ENCODE data around the gene MEGF8.
"Not testable (repeated sequence)": the region's sequence is repeated elsewhere in the genome, so short reads cannot be mapped to it uniquely, and the experiment has no call there.

Gene MEGF8

DNA sequence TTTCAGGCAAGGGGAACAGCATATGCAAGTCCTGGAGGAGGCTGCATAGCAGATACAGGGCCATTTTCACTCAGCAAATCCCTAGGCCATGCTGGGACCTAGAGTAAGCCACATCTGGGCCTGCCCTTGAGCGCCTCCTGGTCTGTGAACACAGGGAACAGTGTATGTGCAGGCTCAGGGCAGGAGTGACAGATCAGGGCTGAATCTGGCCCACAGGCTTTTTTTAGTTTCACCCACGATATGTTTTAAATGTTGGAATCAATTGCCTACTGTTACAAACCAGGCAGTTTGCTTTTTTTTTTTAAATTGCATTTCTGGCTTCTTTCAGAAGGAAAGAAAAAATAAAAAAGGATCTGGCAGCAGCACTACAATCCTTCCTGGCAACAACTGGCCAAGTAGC is 13.8 kb upstream of the MEGF8 start:
- DNase-seq: no peak

DNA sequence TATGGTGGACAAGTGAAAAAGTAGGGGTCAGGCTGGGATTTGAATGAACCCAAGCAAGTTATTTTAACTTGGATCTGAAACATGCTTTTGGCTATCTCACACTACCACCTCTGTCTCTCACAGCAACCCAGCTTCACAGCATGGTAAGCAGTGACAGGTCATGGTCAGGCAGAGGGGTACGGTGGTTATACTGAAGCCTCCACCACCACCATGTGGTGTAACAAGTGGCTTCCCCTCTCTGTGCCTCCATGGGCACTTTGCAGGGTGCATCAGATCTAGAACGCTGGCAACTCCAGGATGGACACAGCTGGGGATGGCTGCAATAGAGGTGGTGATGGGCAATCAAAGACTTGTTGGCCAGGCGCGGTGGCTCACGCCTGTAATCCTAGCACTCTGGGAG is 13.1 kb upstream of the MEGF8 start:
- no peak for DNase-seq

DNA sequence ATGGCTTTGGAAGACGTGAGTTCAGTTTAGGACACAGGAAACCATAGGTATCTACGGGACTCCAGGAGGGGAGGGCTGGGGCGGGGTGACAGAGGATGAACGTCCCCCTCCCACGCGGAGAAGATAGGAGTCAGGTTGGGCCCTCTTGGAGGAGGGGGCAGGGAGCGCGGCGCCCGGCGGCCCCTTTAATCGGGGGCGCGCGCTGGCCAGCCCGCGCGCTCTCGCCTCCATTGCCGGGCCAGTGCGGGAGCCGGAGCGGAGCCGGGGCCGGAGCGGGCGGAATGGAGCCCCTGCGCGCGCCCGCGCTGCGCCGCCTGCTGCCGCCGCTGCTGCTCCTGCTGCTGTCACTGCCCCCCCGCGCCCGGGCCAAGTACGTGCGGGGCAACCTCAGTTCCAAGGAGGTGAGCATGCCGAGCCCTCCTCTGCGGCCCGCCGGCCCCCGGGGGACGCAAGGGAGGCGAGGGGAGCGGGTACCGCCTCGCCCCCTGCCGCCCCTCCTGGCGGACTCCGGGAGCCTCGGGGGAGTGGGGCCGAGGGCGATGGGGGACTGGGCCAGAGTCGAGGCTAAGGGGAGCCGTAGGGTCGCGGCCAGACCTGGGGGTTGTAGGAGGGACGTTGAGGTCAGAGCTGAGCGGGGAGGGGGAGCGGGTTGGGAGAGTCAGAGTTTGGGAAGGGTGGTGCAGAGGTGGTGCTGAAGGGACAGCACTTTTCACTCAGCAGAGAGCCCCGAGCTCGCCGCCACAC is 12.2 kb upstream of the MEGF8 start, which contains the start of gene TMEM145:
TMEM145 (plus strand) TSS at position 214 of the 744 bp plus-strand sequence; CDS start at position 282, 68 bp downstream.
- DNase-seq: peak; percentile 62

DNA sequence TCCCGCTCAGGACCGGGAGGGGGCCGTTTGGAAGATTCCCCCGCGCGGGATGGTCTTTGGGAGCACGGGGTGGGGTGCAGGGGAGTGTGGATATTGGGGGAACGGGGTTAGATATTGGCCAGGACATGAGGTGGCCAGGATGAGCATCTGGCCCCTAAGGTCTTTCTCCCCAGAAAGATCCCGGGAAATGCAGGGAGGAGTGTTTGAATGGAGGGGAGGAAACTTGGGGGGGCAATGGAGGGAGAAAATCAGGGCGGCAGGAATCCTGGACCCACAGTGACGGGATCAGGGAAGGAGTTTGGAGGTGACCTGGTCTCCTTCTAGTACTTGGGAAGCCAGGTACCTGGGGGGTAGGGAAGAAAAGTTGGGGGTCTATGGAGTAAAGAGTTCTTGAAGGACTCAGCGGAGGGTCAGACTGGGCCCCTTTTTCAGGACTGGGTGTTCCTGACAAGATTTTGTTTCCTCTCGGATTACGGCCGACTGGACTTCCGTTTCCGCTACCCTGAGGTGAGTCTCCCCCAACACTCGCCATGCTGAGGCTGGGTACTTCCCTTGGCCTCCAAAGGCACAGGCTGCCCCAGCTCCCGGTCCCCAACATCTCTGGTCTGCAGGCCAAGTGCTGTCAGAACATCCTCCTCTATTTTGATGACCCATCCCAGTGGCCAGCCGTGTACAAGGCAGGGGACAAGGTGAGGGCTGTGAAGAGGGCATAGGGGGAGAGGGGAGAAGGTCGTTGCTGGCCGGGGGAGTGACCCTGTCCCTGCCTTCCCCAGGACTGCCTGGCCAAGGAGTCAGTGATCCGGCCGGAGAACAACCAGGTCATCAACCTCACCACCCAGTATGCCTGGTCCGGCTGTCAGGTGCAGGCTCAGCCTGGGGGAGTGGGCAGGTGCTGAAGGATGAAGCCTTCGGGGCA is 11.3 kb upstream of the MEGF8 start:
- DNase-seq: no peak

DNA sequence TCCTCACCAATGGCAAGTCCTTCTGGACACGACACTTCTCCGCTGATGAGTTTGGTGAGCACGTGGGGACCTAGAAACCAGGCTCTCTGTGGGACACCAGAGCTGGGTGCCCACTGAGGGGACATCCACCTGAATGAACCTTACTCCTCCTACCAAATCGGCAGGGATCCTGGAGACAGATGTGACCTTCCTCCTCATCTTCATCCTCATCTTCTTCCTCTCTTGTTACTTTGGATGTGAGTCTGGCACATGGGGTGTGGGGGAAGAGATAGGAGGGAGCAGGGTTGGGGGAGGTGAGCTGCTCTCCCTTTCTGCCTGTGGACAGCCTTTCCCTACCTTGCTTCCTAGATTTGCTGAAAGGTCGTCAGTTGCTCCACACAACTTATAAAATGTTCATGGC is 10.4 kb upstream of the MEGF8 start:
- no peak for DNase-seq

DNA sequence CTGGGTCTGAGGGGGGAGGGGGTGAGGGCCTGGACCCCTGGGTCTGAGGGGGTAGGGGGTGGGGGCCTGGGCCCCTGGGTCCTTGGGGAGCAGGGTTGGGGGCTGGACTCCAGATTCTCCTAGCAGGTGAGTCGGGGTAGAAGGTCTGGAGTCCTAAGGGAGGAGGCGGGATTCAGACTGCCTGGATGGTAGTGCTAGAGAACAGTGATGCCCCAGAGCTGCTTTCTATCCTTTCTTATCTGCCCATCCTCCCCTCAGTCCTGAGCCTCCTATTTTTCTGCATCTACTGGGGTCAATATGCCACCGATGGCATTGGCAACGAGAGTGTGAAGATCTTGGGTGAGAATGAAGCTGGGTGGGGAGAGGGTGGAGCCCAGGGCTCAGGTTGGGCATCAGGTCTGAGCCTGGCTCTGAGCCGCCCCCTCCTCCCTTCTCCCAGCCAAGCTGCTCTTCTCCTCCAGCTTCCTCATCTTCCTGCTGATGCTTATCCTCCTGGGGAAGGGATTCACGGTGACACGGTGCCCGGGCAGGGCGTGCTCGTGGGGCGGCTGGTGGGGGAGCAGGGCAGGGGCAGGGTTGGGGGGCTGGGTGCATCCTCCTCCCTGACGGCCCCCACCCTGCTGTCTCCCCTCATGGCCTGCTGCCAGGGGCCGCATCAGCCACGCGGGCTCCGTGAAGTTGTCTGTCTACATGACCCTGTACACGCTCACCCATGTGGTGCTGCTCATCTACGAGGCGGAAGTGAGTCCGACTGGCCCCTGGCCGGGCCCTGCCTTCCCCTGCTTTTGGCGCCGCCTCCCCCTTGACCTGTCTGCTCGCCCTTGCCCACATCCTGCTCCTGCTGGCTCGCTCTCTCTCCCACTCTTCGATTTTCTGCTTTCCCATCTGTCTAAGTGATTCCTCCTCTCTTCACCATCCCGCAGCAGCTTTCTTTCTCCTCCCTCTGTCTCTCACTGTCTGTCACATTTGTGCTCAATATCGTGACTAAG is 8.9 kb upstream of the MEGF8 start:
- DNase-seq: peak; percentile 46

DNA sequence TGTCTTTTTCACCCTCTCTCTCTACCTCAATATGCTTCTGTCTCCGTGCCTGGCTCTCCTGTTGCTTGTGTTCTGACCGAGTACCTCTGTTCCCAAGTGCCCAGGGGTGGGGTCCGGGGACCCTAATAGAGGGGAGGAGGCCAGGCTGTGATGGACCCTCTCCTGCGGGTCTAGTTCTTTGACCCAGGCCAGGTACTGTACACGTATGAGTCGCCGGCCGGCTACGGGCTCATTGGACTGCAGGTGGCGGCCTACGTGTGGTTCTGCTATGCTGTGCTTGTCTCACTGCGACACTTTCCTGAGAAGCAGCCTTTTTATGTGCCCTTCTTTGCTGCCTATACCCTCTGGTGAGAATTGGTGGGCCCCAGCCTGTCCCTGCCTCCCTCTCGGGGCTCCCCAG is 7.9 kb upstream of the MEGF8 start:
- no peak for DNase-seq

DNA sequence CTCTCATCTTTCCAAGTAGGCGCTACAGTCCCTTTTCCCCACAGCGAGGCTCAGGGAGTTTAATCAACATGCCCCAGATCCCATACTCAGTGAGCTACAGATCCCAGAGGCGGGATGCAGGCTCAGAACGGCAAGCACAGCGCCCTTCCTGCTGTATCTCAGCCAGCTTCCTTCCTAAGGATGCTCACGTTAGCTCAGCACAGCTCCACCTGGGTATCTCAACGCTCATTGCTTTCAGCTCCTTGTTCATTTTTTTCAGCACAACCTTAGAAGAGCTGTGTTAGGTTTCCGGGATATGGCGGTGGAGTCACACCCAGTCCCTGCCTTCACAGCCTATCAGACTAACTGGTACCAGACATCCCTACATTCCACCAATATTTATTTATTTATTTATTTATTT is 3.1 kb upstream of the MEGF8 start:
- DNase-seq: no peak

DNA sequence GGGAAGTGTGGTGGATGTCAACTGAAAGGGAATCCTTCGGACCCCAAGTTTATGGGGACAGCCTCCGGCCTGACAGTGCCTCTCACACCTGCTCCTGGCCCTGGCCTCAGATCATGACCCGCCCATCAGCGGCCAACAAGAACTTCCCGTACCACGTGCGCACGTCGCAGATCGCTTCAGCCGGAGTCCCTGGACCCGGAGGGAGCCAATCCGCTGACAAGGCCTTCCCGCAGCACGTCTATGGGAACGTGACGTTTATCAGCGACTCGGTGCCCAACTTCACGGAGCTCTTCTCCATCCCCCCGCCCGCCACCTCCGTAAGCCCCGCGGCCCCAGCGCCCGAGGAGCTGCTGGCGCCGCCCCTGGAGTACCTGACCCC is 2.0 kb upstream of the MEGF8 start:
- DNase-seq: no peak

DNA sequence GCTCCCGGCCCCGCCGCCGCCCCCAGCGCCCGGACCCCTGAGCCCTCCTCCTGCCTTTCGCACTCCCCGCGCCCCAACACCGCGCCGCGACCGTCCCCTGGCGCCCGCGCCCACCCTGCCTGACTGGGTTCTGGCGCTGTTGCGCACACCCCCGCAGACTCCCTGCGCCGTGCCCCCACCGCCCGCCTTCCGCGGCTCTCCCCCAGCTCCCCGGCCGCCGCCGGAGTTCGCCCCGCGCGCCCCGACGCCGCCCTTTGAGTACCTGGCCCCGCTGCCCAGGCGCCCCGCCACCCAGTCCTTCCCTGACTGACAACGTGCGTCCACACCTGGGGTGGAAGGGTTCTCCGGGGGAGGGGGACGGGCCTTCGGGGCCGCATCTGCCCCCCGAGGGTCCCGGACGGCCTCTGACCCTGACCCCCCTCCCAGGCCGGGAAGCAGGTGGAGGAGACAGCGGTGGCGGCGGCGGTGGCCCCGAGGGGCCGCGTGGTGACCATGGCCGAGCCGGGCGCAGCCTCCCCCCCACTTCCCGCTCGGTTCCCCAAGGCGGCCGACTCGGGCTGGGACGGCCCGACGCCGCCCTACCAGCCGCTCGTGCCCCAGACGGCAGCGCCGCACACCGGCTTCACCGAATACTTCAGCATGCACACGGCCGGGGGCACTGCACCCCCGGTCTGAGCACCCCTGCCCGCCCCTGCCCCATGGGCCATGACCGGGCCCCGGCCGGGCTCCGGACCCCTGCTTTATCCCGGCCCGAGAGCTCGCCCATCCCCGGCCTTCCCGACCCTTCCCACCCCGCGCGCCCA is 1.4 kb upstream of the MEGF8 start:
- DNase-seq: no peak

DNA sequence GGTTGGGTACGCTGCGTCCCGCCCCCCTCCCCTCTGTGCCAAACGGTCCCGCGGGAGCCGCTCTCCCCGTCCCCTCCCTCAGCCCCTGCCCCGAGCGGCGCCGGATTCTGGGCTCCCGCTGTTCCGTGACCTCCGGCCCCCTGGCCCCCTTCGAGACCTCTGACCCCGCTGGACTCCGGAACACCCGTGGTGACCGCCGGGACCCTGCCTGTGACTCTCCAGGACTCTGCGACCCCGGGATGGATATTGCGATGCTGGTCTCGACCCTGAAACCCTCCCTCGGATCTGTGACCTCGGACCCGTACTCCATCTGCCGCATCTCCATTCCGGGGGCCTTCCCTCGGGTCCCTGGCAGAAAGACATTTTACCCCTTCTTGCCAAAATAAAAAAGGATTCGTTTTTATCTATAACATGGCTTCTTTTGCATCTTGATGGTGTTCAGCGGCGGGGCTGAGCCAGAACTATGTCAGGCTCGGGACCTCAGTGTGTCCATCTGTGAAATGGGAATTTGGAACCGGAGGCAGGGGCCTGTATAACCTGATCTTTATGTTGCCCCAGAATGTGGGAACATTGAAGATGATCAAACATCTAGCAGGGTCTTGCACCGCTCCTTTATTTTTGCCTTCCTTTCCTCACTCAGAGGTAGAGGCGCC is 654 bp upstream of the MEGF8 start:
- no peak for DNase-seq

DNA sequence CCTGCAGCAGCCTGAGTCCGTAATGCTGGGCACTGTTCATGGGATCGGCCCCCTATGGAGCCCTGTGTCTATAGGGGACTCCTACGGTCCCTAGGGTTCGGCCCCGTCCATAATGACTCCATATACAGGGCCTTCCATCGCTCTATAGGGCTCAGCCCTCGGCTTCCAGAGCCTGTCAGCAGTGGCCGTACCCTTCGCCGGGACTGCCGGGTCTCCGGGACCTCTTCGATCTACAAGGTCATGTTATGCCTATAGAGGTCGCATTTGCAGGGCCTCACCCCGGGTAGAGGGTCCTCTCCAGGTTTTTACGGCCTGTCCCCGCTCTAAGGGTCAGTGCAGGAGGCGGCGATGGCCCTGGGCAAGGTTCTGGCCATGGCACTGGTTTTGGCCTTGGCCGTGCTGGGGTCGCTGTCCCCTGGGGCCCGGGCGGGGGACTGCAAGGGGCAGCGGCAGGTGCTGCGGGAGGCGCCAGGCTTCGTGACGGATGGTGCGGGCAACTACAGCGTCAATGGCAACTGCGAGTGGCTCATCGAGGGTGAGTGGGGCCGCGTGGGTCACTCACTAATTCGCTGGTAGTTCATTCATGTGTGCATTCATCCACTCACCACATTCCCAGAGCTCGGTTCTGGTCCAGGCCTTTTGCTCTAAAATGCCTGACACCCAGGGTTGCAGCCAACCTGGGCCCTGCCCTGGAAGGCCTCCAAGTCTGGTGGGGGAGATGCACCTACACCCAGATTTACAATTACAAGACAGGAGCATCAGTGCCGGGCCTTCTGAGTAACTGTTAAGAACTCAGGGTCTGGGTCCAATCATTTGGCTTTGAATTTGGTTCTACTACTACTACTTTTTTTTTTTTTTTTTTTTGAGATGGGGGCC is 699 bp downstream of the MEGF8 start:
- DNase-seq: no peak

DNA sequence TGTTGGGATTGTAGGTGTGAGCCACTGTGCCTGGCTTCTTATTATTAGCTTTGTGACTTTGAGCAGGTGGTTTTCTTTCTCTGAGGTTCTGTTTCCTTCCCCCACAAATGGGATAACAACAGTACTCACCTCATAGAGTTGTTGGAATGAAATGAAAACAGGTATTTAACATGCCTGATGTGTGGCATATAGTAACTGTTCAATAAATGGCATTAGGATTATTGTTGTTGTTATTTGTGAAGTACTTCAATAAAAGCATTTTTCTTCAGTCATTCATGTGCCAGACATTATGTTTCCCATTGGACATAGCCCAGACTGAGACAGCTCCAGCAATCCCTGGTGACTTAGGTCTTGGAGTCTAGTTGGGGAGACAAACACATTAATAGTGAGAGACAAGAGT is 1.5 kb downstream of the MEGF8 start:
- DNase-seq: no peak

DNA sequence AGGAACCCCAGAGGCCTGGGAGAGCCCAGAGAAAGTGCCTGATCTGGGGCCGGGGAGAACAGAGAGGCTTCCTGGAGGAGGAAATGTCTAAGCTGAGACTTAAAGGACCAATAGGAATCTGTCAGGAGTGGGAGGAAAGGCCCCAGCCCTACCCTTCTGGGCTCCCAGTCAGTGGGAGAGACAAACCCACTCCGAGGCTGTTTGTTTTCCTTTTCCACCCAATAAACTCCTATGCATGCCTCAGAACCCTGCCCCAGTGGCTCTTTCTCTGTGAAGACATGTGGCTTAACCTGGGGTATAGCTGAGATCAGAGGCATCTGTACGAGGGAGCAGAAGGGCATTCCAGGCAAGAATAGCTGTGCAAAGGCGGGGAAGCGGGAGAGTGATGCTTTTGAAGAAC is 1.9 kb downstream of the MEGF8 start:
- DNase-seq: no peak

DNA sequence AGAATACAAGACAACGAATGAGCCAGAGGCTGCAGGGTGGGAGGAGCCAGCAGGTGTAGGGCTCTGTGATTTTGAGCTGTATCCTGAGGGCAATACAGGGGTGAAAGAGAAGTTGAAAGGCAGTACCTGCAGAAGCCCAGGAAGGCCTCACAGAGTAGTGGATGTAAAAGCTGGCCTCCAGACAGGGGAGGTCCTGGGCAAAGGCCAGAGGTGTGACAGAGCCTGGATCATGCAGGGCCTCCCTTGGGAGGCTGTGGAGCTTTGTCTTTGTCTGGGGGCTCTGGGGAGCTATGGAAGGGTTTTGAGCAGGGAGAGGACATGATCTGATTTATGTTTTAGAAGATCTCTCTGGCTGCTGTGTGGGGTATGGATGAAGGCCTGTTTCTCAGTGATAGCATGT is 2.7 kb downstream of the MEGF8 start:
- DNase-seq: no peak

DNA sequence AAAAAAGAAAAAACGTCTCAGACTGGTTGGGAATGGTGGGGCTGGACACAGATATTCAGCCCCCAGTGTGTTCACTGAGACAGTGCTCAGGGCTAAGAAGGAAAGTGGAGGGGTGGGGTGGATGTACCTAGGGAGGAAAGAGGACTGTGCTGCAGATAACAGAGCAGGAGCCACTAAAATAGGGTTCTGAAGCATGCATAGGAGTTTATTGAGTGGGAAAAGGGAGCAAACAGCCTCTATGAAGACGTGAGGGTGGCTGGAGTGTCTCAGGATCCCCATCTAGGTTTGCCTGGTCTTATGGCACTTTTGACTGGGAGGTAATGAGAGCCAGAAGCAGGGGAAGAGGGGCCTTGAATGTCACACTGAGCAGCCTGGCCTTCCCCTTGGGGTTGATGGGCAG is 3.4 kb downstream of the MEGF8 start:
- DNase-seq: no peak

DNA sequence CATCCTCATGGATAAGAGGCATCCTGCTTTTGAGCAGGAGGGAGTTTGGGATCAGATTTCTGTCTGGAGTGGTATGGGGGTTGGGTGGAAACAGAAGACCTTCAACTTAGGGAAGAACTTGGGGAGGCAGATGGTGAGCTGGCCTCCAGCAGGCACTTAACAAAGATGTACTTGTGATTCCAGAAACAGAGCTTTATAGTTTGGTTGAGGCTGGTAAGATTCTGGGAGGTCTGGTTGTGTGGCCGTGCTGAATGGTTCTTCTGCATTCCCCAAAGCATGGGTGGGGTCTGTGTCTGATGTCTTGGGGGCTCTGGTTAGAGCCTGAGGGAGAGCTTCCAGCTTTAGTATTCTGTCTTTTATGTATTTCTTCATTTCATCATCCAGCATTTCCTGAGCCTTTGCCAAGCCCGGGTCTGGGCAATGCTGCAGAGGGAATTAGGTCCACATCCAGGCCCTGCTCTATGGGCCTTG is 4.8 kb downstream of the MEGF8 start:
- DNase-seq: no peak

DNA sequence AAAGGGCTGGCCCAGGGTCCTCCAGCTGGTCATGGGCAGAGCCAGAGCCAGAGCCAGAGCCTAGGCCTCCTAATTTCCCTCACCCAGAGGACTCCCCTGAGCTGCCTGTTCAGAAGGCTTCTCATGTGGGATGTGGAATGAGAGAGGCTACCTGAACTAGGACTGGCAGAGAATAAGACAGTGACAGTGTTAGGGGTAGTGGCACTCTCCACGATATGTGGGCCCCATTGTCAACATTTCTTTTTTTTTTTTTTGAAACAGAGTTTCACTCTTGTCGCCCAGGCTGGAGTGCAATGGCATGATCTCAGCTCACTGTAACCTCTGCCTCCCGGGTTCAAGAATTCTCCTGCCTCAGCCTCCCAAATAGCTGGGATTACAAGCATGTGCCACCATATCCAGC is 5.9 kb downstream of the MEGF8 start:
- DNase-seq: not testable (repeated sequence)

DNA sequence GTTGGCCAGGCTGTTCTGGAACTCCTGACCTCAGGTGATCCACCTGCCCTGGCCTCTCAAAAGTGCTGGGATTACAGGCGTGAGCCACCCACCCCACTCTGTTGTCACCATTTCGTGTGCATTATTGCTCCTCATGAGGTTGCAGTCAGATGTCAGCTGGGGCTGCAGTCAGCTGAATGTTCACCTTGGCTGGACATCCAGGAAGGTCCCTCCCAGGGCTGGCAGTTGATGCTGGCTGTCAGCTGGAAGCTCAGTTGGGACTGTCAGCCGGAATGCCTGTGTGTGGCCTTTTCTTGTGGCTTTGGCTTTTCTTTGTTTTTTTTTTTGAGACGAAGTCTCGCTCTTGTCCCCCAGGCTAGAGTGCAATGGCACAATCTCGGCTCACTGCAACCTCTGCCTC is 6.6 kb downstream of the MEGF8 start:
- no peak for DNase-seq

DNA sequence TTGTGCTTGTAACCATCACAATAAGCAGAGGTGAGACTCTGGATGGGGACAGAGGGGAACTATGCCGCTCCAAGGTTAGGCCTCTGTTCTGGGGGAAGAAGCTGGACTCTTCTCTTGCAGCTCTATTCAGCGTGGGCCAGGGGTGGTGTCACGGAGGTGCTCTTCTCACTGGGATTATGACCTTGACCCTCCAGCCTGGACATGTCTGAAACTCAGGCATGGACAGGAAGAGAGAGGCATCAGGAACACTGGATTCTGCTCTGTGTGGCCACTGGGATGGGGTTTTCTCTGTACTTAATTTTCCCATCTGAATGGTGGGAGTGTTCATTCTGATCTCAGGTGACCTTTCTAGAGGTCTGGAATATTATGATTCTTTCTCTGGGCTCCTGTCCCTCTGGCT is 7.6 kb downstream of the MEGF8 start:
- no peak for DNase-seq

Measured in left hindlimb (tissue), 1 donor.